ENCODE measurements around the gene GOLGA1. TPM values are rescaled to one million over a fixed set of nuclear protein-coding genes. Genes with fewer than 3 reads are reported as not detected.
"Not testable (repeated sequence)": the region's sequence is repeated elsewhere in the genome, so short reads cannot be mapped to it uniquely, and the experiment has no call there.

GOLGA1 gene
- total and polyA plus RNA-seq, 9 of the 15 experiments (the other 6 are each of a cell fraction or from before 2014, with no cell fraction given): 2.9 to 15.9 (median 8.5) TPM

DNA sequence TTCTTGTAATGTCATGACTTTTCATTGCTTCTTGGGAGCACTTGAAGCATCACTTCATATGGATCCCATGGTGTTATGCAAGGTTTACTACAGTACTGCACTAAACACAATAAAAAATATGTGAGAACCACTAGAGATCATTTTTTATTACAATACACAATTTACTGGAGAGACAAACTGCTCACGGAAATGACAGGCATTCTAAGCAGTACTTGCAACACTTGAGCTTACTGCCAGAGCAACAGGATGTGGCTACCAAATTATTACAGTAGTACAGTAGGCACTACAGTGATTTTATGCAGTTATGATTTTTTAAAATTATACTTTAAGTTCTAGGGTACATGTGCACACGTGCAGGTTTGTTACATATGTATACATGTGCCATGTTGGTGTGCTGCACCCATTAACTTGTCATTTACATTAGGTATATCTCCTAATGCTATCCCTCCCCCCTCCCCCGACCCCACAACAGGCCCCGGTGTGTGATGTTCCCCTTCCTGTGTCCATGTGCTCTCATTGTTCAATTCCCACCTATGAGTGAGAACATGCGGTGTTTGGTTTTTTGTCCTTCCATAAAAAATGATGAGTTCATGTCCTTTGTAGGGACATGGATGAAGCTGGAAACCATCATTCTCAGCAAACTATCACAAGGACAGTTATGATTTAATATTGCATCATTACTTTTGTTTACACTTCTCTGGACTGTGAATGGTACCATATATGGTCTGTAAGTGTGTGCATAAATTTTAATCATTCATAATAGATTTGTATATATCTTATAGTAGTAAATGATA lies 25.1 kb upstream of the GOLGA1 start (continued):
- TF ChIP-seq, protein P1, sequence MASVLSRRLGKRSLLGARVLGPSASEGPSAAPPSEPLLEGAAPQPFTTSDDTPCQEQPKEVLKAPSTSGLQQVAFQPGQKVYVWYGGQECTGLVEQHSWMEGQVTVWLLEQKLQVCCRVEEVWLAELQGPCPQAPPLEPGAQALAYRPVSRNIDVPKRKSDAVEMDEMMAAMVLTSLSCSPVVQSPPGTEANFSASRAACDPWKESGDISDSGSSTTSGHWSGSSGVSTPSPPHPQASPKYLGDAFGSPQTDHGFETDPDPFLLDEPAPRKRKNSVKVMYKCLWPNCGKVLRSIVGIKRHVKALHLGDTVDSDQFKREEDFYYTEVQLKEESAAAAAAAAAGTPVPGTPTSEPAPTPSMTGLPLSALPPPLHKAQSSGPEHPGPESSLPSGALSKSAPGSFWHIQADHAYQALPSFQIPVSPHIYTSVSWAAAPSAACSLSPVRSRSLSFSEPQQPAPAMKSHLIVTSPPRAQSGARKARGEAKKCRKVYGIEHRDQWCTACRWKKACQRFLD (CRISPR knock-in tag; IDR thresholded peaks at IDR 0.05): peak; percentile 76; the same call in 1 of the 2 replicates
- TF ChIP-seq ZNF175 (CRISPR knock-in tag; IDR thresholded peaks at IDR 0.05; ENCODE audit: low read depth) (0 out of 2 replicates have a peak, but pooled peaks have one; percentile 20), SMAD3 (CRISPR knock-in tag; conservative IDR thresholded peaks at IDR 0.05) (0 out of 2 replicates have a peak, but pooled peaks have one; percentile 53), NFRKB (IDR thresholded peaks at IDR 0.05; ENCODE audit: low read depth) (peak; percentile 34; the same call in 1 of the 2 replicates), TRIM24 (IDR thresholded peaks at IDR 0.05) (peak; percentile 63; a peak in 3 of 4 replicates), NR2C2 (tag; IDR thresholded peaks at IDR 0.05) (peak; percentile 52; the same call in 1 of the 2 replicates), POLR2H (tag; IDR thresholded peaks at IDR 0.05; ENCODE audit: low read depth) (peak; percentile 84), SRF (CRISPR knock-in tag; IDR thresholded peaks at IDR 0.05) (peak; percentile 51 to 98; a peak in 3 of 4 replicates), LEF1 (IDR thresholded peaks at IDR 0.05) (0 out of 2 replicates have a peak, but pooled peaks have one; percentile 42)
- TF ChIP-seq, protein P2, sequence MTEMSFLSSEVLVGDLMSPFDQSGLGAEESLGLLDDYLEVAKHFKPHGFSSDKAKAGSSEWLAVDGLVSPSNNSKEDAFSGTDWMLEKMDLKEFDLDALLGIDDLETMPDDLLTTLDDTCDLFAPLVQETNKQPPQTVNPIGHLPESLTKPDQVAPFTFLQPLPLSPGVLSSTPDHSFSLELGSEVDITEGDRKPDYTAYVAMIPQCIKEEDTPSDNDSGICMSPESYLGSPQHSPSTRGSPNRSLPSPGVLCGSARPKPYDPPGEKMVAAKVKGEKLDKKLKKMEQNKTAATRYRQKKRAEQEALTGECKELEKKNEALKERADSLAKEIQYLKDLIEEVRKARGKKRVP (CRISPR knock-in tag; IDR thresholded peaks at IDR 0.05): peak; percentile 90
- TF ChIP-seq, protein P3, sequence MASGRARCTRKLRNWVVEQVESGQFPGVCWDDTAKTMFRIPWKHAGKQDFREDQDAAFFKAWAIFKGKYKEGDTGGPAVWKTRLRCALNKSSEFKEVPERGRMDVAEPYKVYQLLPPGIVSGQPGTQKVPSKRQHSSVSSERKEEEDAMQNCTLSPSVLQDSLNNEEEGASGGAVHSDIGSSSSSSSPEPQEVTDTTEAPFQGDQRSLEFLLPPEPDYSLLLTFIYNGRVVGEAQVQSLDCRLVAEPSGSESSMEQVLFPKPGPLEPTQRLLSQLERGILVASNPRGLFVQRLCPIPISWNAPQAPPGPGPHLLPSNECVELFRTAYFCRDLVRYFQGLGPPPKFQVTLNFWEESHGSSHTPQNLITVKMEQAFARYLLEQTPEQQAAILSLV (tag; IDR thresholded peaks at IDR 0.05): peak; percentile 95
- TF ChIP-seq, protein P4, sequence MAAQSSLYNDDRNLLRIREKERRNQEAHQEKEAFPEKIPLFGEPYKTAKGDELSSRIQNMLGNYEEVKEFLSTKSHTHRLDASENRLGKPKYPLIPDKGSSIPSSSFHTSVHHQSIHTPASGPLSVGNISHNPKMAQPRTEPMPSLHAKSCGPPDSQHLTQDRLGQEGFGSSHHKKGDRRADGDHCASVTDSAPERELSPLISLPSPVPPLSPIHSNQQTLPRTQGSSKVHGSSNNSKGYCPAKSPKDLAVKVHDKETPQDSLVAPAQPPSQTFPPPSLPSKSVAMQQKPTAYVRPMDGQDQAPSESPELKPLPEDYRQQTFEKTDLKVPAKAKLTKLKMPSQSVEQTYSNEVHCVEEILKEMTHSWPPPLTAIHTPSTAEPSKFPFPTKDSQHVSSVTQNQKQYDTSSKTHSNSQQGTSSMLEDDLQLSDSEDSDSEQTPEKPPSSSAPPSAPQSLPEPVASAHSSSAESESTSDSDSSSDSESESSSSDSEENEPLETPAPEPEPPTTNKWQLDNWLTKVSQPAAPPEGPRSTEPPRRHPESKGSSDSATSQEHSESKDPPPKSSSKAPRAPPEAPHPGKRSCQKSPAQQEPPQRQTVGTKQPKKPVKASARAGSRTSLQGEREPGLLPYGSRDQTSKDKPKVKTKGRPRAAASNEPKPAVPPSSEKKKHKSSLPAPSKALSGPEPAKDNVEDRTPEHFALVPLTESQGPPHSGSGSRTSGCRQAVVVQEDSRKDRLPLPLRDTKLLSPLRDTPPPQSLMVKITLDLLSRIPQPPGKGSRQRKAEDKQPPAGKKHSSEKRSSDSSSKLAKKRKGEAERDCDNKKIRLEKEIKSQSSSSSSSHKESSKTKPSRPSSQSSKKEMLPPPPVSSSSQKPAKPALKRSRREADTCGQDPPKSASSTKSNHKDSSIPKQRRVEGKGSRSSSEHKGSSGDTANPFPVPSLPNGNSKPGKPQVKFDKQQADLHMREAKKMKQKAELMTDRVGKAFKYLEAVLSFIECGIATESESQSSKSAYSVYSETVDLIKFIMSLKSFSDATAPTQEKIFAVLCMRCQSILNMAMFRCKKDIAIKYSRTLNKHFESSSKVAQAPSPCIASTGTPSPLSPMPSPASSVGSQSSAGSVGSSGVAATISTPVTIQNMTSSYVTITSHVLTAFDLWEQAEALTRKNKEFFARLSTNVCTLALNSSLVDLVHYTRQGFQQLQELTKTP (IDR thresholded peaks at IDR 0.05; ENCODE audit: low read depth in 1 of 2, partially characterized antibody in 2 of 2): peak in 1 of 2 experiments; percentile 21
- not testable (repeated sequence) for TF ChIP-seq NR2C2 (CRISPR knock-in tag; IDR thresholded peaks at IDR 0.05)
- TF ChIP-seq, protein P5, sequence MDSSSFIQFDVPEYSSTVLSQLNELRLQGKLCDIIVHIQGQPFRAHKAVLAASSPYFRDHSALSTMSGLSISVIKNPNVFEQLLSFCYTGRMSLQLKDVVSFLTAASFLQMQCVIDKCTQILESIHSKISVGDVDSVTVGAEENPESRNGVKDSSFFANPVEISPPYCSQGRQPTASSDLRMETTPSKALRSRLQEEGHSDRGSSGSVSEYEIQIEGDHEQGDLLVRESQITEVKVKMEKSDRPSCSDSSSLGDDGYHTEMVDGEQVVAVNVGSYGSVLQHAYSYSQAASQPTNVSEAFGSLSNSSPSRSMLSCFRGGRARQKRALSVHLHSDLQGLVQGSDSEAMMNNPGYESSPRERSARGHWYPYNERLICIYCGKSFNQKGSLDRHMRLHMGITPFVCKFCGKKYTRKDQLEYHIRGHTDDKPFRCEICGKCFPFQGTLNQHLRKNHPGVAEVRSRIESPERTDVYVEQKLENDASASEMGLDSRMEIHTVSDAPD (CRISPR knock-in tag; IDR thresholded peaks at IDR 0.05): peak; percentile 27; the same call in 1 of the 2 replicates
- TF ChIP-seq, protein P6, sequence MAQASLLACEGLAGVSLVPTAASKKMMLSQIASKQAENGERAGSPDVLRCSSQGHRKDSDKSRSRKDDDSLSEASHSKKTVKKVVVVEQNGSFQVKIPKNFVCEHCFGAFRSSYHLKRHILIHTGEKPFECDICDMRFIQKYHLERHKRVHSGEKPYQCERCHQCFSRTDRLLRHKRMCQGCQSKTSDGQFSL (CRISPR knock-in tag; IDR thresholded peaks at IDR 0.05): not testable (repeated sequence)
- TF ChIP-seq, protein P6 (tag; IDR thresholded peaks at IDR 0.05): peak in 1 of 2 experiments; percentile 80; a peak in 1 of 4 replicates
